ENCODE results near the gene KLRK1. TPM values are rescaled to one million over a fixed set of nuclear protein-coding genes. Genes with fewer than 3 reads are reported as not detected.

KLRK1 gene
- total RNA-seq, 1 experiment from 2014 or later, result not detected

- no peak overlapping the region for H2AFZ ChIP-seq (ENCODE audit: low read length)
- no peak for TF ChIP-seq CTCF (conservative IDR thresholded peaks at IDR 0.05; ENCODE audit: low read depth, low read length)
- no peak for TF ChIP-seq EZH2 (IDR thresholded peaks at IDR 0.05; ENCODE audit: low read length, unreplicated experiment)
- no peak for TF ChIP-seq EZH2phosphoT487 (IDR thresholded peaks at IDR 0.05; ENCODE audit: borderline replicate concordance, low read length)
- CTCF ChIA-PET, result no interaction called here
- H3K4me1 ChIP-seq (ENCODE audit: insufficient read depth, low read length), result peaks cover 16% of the 10 kb centered on the region
- no peaks in the 10 kb centered on the region for H3K9me2 ChIP-seq (replicated peaks; ENCODE audit: low read length)
- intact Hi-C loops (cut with micrococcal nuclease), result no loop called here
- no peaks in the 10 kb centered on the region for H3K9me3 ChIP-seq (ENCODE audit: low read length)
- H3K4me3 ChIP-seq (ENCODE audit: low read length), result no peak overlapping the region
- peaks cover 5% of the 10 kb centered on the region for H3F3A ChIP-seq (ENCODE audit: low read length, unreplicated experiment)
- DNase-seq (no peak), ATAC-seq (no peak)
- H3K36me3 ChIP-seq (ENCODE audit: low read depth, low read length), result no peaks in the 10 kb centered on the region
- no peak overlapping the region for H3K4me2 ChIP-seq (ENCODE audit: low read length)
- H3K79me2 ChIP-seq (ENCODE audit: low read length), result no peaks in the 10 kb centered on the region
- H3K27ac ChIP-seq (ENCODE audit: low read length), result no peak overlapping the region
- H3K9ac ChIP-seq (ENCODE audit: low read length), result no peak overlapping the region
- H4K20me1 ChIP-seq (ENCODE audit: low read length), result no peaks in the 10 kb centered on the region
- H3K27me3 ChIP-seq (ENCODE audit: low read length), result no peaks in the 10 kb centered on the region
- BruUV-seq (replicated peaks), result no TSS peak
- POLR2A ChIA-PET (ENCODE audit: unreplicated experiment), result no interaction called here
Observed at GRCh38 chr12:10386857-10387256, 3.0 kb downstream of the KLRK1 start.

- Histone ChIP-seq H3K4me2 (ENCODE audit: low read length) (peak overlapping the region; percentile 11; the same call in 1 of the 2 replicates), H3F3A (ENCODE audit: low read length, unreplicated experiment) (peaks cover 5% of the 10 kb centered on the region), H3K27ac (ENCODE audit: low read length) (peak overlapping the region; percentile 49), H4K20me1 (ENCODE audit: low read length) (no peaks in the 10 kb centered on the region), H3K9ac (ENCODE audit: low read length) (no peak overlapping the region), H2AFZ (ENCODE audit: low read length) (no peak overlapping the region), H3K9me3 (ENCODE audit: low read length) (no peaks in the 10 kb centered on the region), H3K4me3 (ENCODE audit: low read length) (no peak overlapping the region), H3K79me2 (ENCODE audit: low read length) (no peaks in the 10 kb centered on the region), H3K36me3 (ENCODE audit: low read depth, low read length) (no peaks in the 10 kb centered on the region), H3K9me2 (replicated peaks; ENCODE audit: low read length) (no peaks in the 10 kb centered on the region), H3K27me3 (ENCODE audit: low read length) (no peaks in the 10 kb centered on the region), H3K4me1 (ENCODE audit: insufficient read depth, low read length) (peaks cover 14% of the 10 kb centered on the region; the same call in 1 of the 2 replicates)
- DNase-seq (peak; percentile 83), ATAC-seq (peak; percentile 98)
- intact Hi-C loops (cut with micrococcal nuclease), result no loop called here
- POLR2A ChIA-PET (ENCODE audit: unreplicated experiment), result interaction anchor here (0.6 to 0.7 kb wide), 3 partner anchors 66 to 589 kb away, joined by 4 to 5 read pairs (median 4); no protein-coding TSS in a partner anchor
- CTCF ChIA-PET, result interaction anchor here (0.6 kb wide), 1 partner anchor 78 kb away, joined by 3 read pairs; no protein-coding TSS in a partner anchor
- no TSS peak for BruUV-seq (replicated peaks)
- TF ChIP-seq EZH2 (IDR thresholded peaks at IDR 0.05; ENCODE audit: low read length, unreplicated experiment) (no peak), EZH2phosphoT487 (IDR thresholded peaks at IDR 0.05; ENCODE audit: borderline replicate concordance, low read length) (no peak), CTCF (conservative IDR thresholded peaks at IDR 0.05; ENCODE audit: low read depth, low read length) (no peak)
Observed at GRCh38 chr12:10385166-10385613, 4.7 kb downstream of the KLRK1 start.

- ATAC-seq (no peak), DNase-seq (no peak)
- H3K4me2 ChIP-seq (ENCODE audit: low read length), result no peak overlapping the region
- no peak overlapping the region for H3K9ac ChIP-seq (ENCODE audit: low read length)
- no peaks in the 10 kb centered on the region for H3K36me3 ChIP-seq (ENCODE audit: low read depth, low read length)
- intact Hi-C loops (cut with micrococcal nuclease), result no loop called here
- no peak for TF ChIP-seq EZH2 (IDR thresholded peaks at IDR 0.05; ENCODE audit: low read length, unreplicated experiment)
- no peak for TF ChIP-seq CTCF (conservative IDR thresholded peaks at IDR 0.05; ENCODE audit: low read depth, low read length)
- TF ChIP-seq EZH2phosphoT487 (IDR thresholded peaks at IDR 0.05; ENCODE audit: borderline replicate concordance, low read length), result no peak
- H3K9me3 ChIP-seq (ENCODE audit: low read length), result no peaks in the 10 kb centered on the region
- H4K20me1 ChIP-seq (ENCODE audit: low read length), result no peaks in the 10 kb centered on the region
- no peaks in the 10 kb centered on the region for H3K79me2 ChIP-seq (ENCODE audit: low read length)
- CTCF ChIA-PET, result no interaction called here
- POLR2A ChIA-PET (ENCODE audit: unreplicated experiment), result no interaction called here
- H3K4me1 ChIP-seq (ENCODE audit: insufficient read depth, low read length), result peaks cover 14% of the 10 kb centered on the region; the same call in 1 of the 2 replicates
- no peak overlapping the region; the same call in 1 of the 2 replicates for H3K27ac ChIP-seq (ENCODE audit: low read length)
- peaks cover 5% of the 10 kb centered on the region for H3F3A ChIP-seq (ENCODE audit: low read length, unreplicated experiment)
- no peak overlapping the region for H2AFZ ChIP-seq (ENCODE audit: low read length)
- no TSS peak for BruUV-seq (replicated peaks)
- H3K9me2 ChIP-seq (replicated peaks; ENCODE audit: low read length), result no peaks in the 10 kb centered on the region
- no peak overlapping the region for H3K4me3 ChIP-seq (ENCODE audit: low read length)
- no peaks in the 10 kb centered on the region for H3K27me3 ChIP-seq (ENCODE audit: low read length)
Observed at GRCh38 chr12:10384191-10384590, 5.7 kb downstream of the KLRK1 start.

Measured in PC-3 (cell line).